ENCODE measurements around the gene SPPL3.

GRCh38 chr12:120774169-120774916 is 129.8 kb downstream of the SPPL3 start:
- TF ChIP-seq POLR2AphosphoS5 (IDR thresholded peaks at IDR 0.05), result no peak
- TF ChIP-seq POLR2A (IDR thresholded peaks at IDR 0.05), result no peak
- TF ChIP-seq CTCF (IDR thresholded peaks at IDR 0.05), result no peak
- no peak for TF ChIP-seq EP300 (IDR thresholded peaks at IDR 0.05)

All from stomach (tissue), 4 donors.